RWPE1 (cell line): Measurements from ENCODE around the gene CUL9.

Source experiments
- CTCF ChIA-PET: fragments of 350-600 bp; sonication (Branson Sonifier 250); formaldehyde crosslinking; extraction: SDS; loops from one replicate; lab custom pipeline; 2021; lab: Yijun Ruan, JAX
- POLR2A ChIA-PET: fragments of 400-600 bp; formaldehyde crosslinking; extraction: SDS; loops from one replicate; lab custom pipeline; 2020; ENCODE audit warnings: antibody characterized with exemption; ENCODE audit not compliant: low non-redundant PET; lab: Yijun Ruan, JAX
- DNase-seq: peaks from one replicate; pipeline ENCODE4 v3.0.0; 2012; ENCODE audit warnings: low spot score
- H3K27ac ChIP-seq: fragments of 450-650 bp; 2 replicates; pipeline ENCODE4 v1.5.1; 2017
- TF ChIP-seq, protein P1 (sequence below): fragments of 450-650 bp; conservative IDR thresholded peaks from 2 replicates; pipeline ENCODE4 v1.5.1; 2017; ENCODE audit warnings: low read depth, mild to moderate bottlenecking

The CUL9 gene

DNA sequence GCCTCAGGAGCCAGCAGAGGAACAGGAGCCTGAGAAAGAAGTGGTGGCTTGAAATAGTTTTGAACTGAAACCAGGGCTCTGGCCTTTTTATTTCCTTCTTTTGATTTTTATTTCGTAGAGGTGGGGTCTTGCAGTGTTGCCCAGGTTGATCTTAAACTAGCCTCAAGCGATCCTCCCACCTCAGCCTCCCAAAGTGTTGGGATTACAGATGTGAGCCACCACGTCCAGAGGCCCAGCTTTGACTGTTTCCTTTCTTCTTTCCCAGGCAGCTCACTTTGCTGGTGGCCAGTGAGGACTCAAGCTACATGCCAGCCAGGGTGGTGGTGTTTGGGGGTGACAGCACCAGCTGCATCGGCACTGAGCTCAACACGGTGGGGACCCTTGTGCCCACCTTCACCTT is 20.5 kb downstream of the CUL9 start:
- CTCF ChIA-PET, result no interaction called here

DNA sequence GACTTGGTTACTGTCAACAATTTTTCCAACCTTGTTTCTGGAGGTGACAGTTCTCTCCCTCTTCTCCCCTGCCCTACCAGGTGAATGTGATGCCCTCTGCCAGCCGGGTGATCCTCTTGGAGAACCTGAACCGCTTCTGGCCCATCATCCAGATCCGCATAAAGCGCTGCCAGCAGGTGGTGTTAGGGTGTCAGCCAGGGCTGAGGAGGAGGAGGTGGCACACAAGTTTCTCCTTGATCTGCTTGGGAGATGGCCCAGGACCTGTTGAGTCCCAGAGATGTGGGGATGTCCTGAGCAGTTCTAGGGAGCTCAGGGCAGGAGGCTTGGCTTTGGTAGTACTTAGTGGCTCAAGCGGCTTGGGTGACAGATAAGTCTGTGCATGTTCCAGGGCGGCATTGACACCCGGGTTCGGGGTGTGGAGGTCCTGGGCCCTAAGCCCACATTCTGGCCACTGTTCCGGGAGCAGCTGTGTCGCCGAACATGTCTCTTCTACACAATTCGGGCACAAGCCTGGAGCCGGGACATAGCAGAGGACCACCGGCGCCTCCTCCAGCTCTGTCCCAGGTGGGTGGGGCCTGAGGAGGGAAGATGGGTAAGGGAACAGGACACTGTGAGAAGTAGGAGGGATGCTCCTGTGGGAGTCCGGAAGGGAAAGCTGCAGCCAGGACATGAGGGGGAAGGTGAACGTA is 21.2 kb downstream of the CUL9 start:
- TF ChIP-seq, protein P1, sequence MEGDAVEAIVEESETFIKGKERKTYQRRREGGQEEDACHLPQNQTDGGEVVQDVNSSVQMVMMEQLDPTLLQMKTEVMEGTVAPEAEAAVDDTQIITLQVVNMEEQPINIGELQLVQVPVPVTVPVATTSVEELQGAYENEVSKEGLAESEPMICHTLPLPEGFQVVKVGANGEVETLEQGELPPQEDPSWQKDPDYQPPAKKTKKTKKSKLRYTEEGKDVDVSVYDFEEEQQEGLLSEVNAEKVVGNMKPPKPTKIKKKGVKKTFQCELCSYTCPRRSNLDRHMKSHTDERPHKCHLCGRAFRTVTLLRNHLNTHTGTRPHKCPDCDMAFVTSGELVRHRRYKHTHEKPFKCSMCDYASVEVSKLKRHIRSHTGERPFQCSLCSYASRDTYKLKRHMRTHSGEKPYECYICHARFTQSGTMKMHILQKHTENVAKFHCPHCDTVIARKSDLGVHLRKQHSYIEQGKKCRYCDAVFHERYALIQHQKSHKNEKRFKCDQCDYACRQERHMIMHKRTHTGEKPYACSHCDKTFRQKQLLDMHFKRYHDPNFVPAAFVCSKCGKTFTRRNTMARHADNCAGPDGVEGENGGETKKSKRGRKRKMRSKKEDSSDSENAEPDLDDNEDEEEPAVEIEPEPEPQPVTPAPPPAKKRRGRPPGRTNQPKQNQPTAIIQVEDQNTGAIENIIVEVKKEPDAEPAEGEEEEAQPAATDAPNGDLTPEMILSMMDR, result no peak
- H3K27ac ChIP-seq, result no peak overlapping the region
- DNase-seq, result no peak
- POLR2A ChIA-PET, result no interaction called here
- CTCF ChIA-PET, result no interaction called here

More for the DNA sequence above, 20.5 kb downstream of the CUL9 start:
- POLR2A ChIA-PET, result no interaction called here
- TF ChIP-seq, protein P1, result no peak
- DNase-seq, result no peak
- H3K27ac ChIP-seq, result no peak overlapping the region

DNA sequence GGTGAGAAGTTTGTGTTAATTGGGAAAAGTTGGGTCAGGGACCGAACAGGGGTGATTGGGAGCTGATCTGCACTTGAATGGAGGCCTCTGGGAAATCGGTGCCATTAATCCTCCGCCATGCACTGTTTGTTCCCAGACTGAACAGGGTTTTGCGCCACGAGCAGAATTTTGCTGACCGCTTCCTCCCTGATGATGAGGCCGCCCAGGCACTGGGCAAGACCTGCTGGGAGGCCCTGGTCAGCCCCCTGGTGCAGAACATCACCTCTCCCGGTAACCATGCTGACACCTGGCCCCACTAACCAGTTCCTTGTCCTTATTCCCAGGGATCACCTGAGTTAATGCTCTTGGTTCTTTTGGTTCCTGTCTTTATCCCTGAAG is 21.7 kb downstream of the CUL9 start:
- CTCF ChIA-PET, result no interaction called here
- H3K27ac ChIP-seq, result no peak overlapping the region
- TF ChIP-seq, protein P1, result no peak
- DNase-seq, result no peak
- POLR2A ChIA-PET, result no interaction called here

DNA sequence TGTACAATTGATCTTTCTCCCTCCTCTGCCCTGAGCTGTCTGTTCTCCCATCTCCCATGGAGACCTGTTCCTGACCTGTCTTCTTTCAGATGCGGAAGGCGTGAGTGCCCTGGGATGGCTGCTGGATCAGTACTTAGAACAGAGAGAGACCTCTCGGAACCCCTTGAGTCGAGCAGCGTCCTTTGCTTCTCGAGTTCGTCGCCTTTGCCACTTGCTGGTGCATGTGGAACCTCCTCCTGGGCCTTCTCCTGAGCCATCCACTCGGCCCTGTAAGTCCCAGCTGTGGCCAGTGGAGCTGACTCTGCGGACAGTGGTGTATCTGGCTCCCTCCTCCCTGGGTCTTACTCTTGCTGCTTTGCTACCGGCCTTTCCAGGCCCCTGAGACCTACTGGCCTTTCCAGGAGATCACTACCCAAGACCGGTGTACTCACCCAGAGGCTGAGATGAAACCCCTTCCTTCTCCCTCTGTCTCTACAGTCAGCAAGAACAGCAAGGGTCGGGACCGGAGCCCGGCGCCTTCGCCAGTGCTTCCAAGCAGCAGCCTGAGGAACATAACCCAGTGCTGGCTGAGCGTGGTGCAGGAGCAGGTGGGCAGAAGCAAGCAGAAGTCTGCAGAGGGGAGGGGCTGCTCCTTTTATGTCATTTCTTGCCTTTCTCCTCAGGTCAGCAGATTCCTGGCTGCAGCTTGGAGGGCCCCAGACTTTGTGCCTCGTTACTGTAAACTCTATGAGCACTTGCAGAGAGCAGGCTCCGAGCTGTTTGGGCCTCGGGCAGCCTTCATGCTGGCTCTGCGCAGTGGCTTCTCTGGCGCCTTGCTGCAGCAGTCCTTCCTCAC is 22.5 kb downstream of the CUL9 start:
- ChIA-PET CTCF (interaction anchor here (0.6 kb wide), 1 partner anchor 105 kb away, joined by 3 read pairs; no protein-coding TSS in a partner anchor), POLR2A (no interaction called here)
- no peak overlapping the region for H3K27ac ChIP-seq
- TF ChIP-seq, protein P1, result no peak
- DNase-seq, result no peak

DNA sequence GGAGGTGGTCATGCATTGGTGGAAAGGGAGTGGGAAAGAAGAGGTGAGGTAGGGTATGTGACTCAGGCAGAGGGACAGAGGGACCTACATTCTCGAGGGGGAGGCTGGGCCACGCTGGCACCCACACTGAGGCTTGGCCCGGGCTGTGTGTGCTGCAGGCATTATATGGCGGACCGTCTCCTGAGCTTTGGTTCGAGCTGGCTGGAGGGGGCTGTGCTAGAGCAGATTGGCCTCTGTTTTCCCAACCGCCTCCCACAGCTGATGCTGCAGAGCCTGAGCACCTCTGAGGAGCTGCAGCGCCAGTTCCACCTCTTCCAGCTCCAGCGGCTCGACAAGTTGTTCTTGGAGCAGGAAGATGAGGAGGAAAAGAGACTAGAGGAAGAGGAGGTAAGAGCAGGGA is 23.9 kb downstream of the CUL9 start:
- POLR2A ChIA-PET, result interaction anchor here (0.7 kb wide), 1 partner anchor 14 kb away, joined by 6 read pairs; no protein-coding TSS in a partner anchor
- H3K27ac ChIP-seq, result peak overlapping the region; percentile 21; the same call in 1 of the 2 replicates
- TF ChIP-seq, protein P1, result no peak
- CTCF ChIA-PET, result no interaction called here
- no peak for DNase-seq

DNA sequence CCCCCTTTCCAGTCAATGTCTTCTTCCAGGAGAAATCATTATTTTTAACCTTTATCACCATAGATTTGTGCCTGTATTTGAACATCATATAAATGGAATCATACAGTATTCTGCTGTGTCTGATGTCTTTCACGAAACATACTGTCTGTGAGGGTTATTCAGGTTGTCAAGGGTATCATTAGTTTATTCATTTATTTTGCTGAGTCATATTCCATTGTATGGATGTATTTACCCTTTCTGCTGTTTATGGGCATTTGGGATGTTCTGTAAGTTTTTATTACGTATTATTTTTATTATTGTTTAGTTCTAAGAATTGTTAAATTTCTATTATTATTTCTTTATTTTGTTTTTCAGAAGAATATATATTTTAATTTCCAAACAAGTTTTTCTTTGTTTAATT is 25.3 kb downstream of the CUL9 start:
- no peak for DNase-seq
- CTCF ChIA-PET, result no interaction called here
- POLR2A ChIA-PET, result no interaction called here
- TF ChIP-seq, protein P1, result no peak
- no peak overlapping the region for H3K27ac ChIP-seq
